HG03108 (cell line): ENCODE data around the gene OAS2.

Experiments used
- ATAC-seq: cut with Tn5 transposase; IDR thresholded peaks from one replicate; pipeline ENCODE4 v1.9.1; 2021; ENCODE audit warnings: moderate library complexity; ENCODE audit not compliant: unreplicated experiment

OAS2 gene

GRCh38 chr12:112978163-112979040 lies at the start of gene OAS2:
OAS2 (plus strand) TSS chr12:112978519; CDS start chr12:112978609, 90 bp downstream.
- ATAC-seq = peak; percentile 93

GRCh38 chr12:112928978-112929377 lies 49.3 kb upstream of the OAS2 start:
- ATAC-seq = no peak

- ATAC-seq = no peak
These were observed 48.6 kb upstream of the OAS2 start for GRCh38 chr12:112929715-112930114.

GRCh38 chr12:112930350-112930749 lies 48.0 kb upstream of the OAS2 start:
- ATAC-seq = no peak

GRCh38 chr12:112932485-112933128 lies 45.7 kb upstream of the OAS2 start:
- ATAC-seq = no peak

GRCh38 chr12:112933129-112933505 lies 45.2 kb upstream of the OAS2 start:
- ATAC-seq = no peak

- no peak for ATAC-seq
These were observed 42.1 kb upstream of the OAS2 start for GRCh38 chr12:112936264-112936663.

GRCh38 chr12:112936927-112937326 lies 41.4 kb upstream of the OAS2 start:
- ATAC-seq = no peak

- no peak for ATAC-seq
These were observed 40.3 kb upstream of the OAS2 start, which contains the start of gene OAS3 for GRCh38 chr12:112937741-112938719. OAS3 (plus strand) TSS chr12:112938474; CDS start chr12:112938531, 57 bp downstream.

- no peak for ATAC-seq
These were observed 39.6 kb upstream of the OAS2 start for GRCh38 chr12:112938751-112939150.

GRCh38 chr12:112939761-112940381 lies 38.4 kb upstream of the OAS2 start:
- ATAC-seq = no peak

- ATAC-seq = no peak
These were observed 36.6 kb upstream of the OAS2 start for GRCh38 chr12:112941528-112942335.

GRCh38 chr12:112942572-112942971 lies 35.7 kb upstream of the OAS2 start:
- ATAC-seq = no peak

- no peak for ATAC-seq
These were observed 34.2 kb upstream of the OAS2 start for GRCh38 chr12:112944024-112944690.

- ATAC-seq = no peak
These were observed 32.8 kb upstream of the OAS2 start for GRCh38 chr12:112945515-112945914.

- ATAC-seq = no peak
These were observed 31.9 kb upstream of the OAS2 start for GRCh38 chr12:112946236-112947000.

GRCh38 chr12:112947314-112947713 lies 31.0 kb upstream of the OAS2 start:
- no peak for ATAC-seq

- ATAC-seq = no peak
These were observed 30.6 kb upstream of the OAS2 start for GRCh38 chr12:112947761-112948160.
